ENCODE results near the gene MT1M.
"Not testable (repeated sequence)": the region's sequence is repeated elsewhere in the genome, so short reads cannot be mapped to it uniquely, and the experiment has no call there.

The MT1M gene

DNA sequence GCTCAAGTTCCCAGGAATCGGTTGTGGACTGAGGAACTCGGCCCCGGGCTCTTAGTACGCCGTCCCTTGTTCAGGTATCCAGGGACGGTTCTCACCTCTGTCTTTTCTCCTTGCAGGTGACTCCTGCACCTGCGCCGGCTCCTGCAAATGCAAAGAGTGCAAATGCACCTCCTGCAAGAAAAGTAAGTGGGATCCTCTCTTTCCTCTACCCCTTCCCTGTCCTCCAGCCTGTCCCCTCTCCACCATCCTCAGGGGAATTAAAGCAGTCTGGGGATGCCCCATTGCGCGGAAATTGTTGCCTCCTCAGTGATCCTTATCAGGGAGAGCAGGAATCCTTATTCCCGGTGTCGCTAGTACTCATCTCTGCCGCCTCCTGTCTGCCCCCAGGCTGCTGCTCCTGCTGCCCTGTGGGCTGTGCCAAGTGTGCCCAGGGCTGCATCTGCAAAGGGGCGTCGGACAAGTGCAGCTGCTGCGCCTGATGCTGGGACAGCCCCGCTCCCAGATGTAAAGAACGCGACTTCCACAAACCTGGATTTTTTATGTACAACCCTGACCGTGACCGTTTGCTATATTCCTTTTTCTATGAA, 23.5 kb upstream of the MT1M start:
- DNase-seq (ENCODE audit: low spot score): no peak

DNA sequence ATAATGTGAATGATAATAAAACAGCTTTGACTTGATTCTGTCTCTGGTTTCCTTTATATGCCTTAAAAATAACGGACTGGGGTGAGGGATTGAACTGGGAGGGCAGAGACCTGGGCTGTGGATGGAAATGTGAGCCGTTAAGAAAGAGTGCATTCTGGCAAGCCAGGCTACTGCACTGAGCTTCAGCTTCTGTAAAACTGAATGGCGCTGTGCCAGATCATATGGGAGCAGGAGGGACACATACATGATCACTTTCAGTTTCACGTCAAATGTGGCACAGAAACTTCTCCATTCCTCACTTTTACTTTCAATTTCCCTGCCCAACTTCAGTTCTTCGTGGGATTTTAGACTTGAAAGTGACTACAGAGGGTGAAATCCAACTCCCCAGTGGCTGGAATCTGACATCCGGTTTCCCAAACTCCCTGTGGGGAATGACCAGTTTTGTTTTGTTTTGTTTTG, 23.0 kb upstream of the MT1M start:
- DNase-seq (ENCODE audit: low spot score): no peak

DNA sequence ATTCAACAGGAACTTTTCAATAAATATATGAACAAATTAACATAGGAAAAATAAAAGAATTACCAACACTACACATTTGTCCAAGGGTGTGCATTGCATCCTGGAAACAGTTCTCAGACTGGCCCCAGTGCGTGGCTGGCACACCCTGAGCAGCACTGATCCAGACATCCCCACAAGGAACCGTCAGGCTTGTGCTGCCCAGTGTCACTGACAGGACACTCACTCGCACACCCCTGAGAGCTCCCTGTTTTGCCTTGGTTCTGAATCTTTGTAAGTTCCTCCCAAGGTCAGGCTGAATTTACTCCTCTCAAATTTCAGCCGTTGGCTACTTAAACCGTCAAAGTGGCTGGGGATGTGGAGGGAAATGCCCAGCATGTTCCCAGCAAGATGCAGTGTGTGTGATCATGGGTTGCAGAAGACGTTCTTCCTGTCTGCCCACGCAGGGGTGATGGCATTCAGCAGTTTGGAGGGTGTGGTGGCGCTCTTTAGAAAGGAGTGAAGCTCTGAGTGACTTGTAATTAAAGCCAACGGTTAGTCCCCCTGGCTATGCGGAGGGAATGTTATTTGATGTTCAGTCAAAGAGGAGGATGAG, 22.3 kb upstream of the MT1M start:
- no peak for DNase-seq (ENCODE audit: low spot score)

DNA sequence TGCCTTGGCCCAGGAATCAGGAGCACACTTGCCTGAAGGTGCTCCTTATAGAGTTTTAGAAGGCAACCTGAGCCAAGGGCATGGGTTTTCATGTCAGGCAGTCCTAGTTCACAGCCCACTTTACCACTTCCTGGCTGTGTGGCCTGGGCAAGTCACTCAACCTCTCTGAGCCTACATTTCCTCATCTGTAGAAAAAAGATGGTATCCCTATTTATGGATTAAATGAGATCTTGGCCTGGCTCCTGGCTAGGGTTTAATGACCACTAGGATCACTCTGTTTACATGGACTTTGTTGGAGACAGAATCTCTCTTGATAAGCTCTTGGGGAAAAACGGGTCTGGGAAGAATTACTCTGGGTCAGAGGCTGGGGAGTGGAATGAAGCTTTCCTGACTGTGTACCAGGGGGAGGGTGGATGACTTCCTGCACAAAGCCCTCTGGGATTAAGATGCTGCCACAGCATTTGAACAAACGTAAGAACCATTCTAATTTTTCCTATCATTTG, 21.8 kb upstream of the MT1M start:
- no peak for DNase-seq (ENCODE audit: low spot score)

DNA sequence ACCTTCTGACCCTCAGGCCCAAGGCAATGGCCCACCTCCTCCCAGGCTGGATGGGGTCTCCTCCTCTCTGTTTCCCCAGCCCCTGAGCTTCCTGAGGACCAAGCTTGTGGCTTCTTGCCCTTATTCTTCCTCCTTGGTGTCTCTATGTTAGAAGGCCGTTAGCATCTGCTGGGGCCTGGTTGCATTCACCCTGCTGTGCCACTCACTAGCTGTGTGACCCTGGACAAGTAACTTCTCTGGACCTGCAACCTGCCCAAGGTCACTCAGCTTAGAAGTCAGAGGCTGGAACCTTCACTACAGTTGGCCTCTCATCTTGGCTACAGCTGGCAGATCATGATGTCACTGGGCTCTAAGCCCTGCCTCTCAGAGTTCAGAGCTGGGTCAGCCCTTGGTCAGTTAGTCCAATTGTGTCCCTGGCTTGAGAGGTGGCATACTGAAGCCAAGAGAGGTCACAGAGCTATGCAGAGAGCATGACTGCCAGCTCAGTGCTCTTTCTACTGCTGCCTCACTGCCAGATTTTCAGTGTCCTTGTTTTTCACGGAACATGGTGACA, 21.1 kb upstream of the MT1M start:
- DNase-seq (ENCODE audit: low spot score): no peak

DNA sequence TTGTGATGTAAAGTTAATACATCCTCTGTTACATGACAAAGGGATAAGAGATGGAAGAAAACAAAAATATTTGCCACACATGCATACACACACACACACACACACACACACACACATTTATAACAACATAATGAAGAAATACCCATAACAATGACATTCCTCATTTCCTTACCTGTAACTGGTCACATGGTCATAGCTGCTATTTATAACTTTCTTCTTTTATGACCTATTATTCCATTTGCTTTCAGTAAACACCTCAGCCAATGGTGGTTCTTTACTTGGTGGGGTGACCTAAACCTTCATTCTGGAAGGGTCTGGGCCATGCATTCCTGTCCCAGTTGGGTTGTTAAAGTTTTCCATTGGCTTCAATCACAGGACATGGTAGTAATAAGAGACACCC, 18.8 kb upstream of the MT1M start:
- DNase-seq (ENCODE audit: low spot score): no peak

DNA sequence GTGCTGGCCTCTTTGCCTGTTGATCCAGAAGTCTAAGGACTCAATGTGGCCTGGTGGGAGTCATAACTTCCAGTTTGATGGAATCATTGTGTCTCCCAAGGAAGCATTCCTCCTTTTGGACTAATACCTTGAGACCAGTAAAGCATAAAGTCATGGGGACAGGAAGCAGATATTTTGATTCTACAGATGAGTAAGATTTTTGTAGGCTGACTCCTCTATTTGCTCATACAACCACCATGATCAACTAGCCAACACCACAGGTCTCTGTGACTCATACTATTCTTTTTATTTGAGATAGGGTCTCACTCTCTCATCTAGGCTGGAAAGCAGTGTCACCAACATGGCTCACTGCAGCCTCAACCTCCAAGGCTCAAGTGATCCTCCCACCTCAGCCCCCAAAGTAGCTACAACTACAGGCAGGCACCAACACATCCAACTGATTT, 17.9 kb upstream of the MT1M start:
- DNase-seq (ENCODE audit: low spot score): no peak

DNA sequence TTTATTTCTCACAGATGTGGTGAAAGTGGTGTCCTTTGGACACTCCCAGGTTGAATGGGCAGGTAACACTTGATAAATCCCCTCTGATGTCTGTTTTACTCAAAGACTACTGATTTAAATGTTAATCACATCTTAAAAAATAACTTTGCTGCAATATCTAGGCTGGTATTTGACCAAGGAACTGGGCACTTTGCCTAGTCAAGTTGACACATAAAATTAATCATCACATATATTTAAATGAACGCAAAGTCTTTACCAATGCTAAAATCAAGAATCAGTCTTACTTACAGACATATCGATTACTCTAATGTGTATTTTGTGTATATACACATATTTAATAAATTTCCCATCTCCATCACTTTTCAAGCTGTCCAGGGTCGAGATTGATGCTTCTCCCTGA, 17.1 kb upstream of the MT1M start:
- DNase-seq (ENCODE audit: low spot score): no peak

DNA sequence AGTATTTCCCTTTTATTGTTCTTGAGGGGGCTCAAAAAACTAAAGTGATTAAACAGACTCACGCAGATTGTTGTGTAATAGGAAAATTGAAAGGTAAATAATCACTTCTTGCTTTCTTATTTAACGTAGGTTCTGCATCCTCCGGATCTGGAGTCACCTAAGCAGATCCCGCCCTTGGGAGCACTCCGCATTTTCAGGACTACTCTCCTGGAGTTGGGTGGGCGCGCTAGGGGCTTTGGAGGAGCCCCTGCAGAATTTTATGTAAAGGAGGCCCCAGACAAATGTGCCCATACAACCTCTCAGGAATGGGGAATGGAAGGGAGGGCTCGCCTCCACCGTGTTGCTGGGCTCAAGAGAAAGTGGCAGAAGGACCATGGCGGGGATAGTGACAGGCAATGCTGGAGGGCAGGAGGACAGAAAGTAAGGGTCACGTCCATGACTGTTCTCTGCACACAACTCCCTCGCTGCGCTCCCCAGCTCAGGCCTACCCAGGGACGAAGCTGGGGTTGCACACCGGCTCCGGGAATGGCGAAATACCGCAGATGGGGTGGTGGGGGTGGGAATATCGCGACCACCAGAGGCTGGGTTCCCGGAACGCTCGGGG, 15.7 kb upstream of the MT1M start:
- no peak for DNase-seq (ENCODE audit: low spot score)

DNA sequence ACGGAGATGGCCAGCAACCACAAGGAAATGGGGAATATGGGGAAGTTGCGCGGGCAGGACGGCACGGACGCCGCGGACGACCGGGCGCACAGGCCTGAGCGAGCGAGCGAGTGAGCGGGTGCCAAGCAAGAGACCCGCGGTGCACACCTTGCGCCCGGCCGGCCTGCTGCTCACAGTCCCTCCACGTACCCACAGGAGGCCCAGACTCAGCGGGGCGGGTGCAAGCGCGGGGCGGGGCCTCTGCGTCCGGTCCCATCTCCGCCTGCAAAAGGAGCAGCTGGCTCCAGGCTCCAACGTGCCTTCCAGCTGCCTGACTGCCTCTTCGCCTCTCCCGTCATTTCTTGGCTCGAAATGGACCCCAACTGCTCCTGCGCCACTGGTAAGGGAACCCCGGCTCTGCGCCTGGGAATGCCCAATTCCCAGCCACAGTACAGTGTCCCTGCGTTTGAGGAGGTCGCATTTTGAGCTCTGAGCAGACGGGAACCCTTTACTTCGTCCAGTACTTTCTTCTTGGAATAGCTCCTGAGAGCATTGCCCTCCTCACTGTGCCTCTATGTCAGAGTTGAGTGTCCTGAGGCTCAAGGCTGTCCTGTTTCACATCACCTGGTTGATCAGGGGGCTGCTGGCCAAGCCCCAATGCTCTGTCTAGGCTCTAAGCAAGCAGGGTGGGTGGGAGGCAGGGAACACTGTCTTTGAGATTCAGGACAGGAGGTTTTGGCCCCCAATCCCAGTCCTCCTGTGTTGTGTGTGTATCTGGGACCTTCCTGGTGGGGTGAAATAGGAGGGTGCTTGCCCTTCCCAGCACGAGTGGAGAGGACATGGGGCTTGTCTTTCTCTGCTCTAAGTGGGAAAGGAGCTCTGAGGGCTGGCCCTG, 15.0 kb upstream of the MT1M start:
- DNase-seq (ENCODE audit: low spot score): no peak

DNA sequence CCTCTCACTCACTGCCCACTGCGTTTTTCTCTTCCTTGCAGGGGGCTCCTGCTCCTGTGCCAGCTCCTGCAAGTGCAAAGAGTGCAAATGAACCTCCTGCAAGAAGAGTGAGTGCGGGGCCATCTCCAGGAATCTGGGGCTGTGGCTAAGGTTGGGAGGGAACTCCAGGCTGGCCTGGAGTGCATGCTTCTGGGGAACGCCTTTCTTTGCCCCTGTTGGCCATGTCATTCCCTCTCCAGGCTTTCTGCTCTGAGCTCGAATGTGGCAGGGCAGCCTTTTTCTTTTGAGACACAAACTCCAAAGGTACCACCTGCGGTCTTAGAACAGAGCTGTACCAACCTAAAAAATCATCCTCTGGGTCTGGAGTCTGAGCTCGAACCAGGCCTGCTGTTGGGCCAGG, 14.3 kb upstream of the MT1M start:
- DNase-seq (ENCODE audit: low spot score): no peak

DNA sequence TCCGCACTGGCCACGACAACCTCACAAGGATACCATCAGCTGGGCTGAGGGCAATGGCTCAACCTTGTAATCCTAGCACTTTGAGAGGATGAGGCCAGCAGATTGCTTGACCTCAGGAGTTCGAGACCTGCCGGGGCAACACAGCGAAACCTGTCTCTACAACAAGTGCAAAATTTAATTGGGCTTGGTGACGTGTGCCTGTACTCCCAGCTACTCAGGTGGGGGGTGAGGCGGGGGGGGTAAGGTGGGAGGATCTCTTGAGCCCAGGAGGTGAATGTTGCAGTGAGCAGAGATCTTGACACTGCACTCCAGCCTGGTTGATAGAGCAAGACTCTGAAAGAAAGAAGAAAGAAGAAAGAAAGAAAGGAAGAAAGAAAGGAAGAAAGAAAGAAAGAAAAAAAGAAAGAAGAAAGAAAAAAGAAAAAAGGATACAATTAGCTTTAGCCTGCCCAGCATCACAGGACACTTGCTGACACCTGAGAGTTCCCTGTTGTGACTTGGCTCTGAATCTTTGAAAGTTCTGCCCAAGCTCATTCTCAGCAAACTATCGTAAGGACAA, 12.0 kb upstream of the MT1M start:
- no peak for DNase-seq (ENCODE audit: low spot score)

DNA sequence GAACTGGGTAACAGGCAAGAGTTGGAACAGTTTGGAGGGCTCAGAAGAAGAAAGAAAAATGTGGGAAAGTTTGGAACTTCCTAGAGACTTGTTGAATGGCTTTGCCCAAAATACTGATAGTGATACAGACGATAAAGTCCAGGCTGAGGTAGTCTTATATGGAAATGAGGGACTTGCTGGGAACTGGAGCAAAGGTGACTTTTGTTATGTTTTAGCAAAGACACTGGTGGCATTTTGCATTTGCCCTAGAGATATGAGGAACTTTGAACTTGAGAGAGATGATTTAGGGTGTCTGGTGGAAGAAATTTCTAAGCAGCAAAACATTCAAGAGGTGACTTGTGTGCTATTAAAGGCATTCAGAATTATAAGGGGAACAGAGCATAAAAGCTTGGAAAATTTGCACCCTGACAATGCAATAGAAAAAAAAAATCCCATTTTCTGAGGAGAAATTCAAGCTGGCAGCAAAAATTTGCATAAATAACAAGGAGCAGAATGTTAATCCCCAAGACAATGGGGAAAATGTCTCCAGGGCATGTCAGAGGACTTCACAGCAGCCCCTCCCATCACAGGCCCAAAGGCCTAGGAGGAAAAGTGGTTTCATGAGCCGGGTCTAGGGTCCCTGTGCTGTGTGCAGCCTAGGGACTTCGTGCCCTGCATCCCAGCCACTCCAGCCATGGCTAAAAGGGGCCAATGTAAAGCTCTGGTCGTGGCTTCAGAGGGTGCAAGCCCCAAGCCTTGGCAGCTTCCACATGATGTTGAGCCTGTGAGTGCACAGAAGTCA, 10.6 kb upstream of the MT1M start:
- not testable (repeated sequence) for DNase-seq (ENCODE audit: low spot score)

DNA sequence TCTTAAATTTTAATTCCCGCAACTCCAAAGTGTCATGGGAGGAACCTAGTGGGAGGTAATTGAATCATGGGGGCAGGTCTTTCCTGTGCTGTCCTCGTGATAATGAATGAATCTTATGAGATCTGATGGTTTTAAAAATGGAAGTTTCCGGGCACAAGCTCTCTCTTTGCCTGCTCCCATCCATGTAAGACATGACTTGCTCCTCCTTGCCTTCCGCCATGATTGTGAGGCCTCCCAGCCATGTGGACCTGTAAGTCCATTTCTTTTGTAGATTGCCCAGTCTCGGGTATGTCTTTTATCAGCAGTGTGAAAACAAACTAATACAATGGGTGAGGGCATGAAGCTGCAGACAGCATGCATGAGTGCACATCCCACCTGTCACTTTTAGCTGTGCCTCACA, 9.3 kb upstream of the MT1M start:
- not testable (repeated sequence) for DNase-seq (ENCODE audit: low spot score)

DNA sequence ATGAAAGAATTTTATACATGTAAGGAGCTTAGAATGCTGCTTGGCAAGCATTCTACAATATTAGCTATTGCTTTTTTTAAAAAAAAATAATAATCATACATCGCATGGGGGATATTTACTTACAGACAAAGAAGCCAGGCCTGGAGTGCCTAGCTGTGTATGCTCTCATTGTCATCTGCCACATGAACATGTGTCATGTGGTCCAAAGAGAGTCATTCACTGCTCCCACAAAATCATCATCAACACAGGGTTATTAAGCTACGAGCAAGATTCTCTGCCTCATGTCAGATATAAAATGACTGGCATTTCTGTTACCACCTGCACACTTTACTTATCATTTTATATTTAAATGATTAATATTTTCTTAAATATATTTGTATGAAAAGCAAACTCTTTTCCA, 8.8 kb upstream of the MT1M start:
- DNase-seq (ENCODE audit: low spot score): no peak

DNA sequence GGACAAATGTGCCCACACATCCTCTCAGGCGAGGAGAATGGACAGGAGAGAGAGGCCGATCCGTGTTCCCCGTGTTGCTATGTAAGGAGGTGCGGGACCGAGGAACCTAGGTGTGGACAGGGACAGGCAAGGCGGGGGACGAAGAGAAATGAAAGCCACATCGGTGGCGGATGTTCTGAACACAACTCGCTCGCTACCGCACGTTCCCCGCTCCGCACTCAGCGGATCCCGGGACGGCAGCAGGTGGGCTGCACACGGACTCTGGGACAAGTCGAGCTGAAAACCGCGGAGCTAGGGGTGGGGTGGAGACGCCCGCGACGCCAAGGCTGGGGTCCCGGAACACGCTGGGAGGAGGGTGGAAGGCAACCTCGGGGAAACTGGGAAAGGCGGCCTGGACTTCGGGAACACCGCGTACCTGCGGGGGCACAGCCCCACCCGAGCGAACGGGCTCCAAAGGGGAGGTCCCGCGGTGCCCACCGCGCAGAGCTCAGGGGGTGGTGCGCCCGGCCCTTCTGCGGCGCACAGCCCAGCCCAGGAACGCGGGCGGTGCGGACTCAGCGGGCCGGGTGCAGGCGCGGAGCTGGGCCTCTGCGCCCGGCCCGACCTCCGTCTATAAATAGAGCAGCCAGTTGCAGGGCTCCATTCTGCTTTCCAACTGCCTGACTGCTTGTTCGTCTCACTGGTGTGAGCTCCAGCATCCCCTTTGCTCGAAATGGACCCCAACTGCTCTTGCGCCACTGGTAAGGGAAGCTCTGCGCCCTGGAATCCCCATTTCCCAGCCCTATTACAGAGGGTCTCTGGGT, 7.1 kb upstream of the MT1M start, which contains the start of gene MT1E:
TSS of gene MT1E (plus strand) at position 642 of the 803 bp plus-strand sequence. CDS start at position 713, 71 bp downstream.
- DNase-seq (ENCODE audit: low spot score): peak; percentile 67

DNA sequence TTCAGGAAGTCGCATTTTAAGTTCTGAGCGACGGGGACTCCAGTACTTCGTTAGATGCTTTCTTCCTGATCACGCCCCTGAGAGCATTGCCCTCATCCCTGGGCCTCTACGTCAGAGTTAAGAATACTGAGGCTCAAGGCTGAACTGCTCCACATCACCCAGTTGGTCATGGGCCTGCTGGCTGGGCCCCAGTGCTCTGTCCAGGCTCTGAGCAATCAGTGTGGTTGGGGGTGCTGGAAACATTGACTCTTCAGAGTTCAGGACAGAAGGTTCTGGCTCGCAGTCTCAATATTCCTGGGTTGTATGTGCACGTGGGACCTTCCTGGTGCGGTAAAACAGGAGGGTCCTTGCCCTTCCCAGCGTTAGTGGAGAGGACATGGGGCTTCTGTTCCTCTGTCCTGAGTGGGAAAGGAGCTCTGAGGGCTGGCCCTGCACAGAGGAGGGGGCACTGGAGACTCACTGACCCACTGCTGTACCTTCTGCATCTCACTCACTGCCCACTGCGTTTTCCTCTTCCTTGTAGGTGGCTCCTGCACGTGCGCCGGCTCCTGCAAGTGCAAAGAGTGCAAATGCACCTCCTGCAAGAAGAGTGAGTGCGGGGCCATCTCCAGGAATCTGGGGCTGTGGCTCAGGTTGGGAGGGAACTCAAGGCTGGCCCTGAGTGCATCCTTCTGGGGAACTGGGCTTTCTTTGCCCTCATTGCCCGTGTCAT, 6.4 kb upstream of the MT1M start:
- DNase-seq (ENCODE audit: low spot score): no peak

DNA sequence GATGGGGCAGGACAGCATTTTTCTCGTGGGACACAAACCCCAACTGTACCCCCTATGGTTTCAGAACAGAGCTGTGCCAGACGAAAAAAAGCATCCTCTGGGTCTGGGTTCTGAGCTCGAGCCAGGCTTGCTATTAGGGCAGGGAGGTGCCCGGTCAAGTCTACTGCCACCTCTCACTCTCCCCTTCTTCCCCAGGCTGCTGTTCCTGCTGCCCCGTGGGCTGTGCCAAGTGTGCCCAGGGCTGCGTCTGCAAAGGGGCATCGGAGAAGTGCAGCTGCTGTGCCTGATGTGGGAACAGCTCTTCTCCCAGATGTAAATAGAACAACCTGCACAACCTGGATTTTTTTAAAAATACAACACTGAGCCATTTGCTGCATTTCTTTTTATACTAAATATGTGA, 5.8 kb upstream of the MT1M start:
- no peak for DNase-seq (ENCODE audit: low spot score)

All from iPS-NIHi11 (cell line).